Breast epithelium (tissue), 3 donors: ENCODE measurements around the gene HMCES.

ENCODE experiments used
- CTCF ChIP-seq, 3 donors: fragments of 450-650 bp; IDR thresholded peaks; one replicate each; pipeline ENCODE4 v1.5.1; 2016 to 2017; ENCODE audit warnings: antibody characterized with exemption in 3 of 3, mild to moderate bottlenecking in 3 of 3, moderate library complexity in 3 of 3
- POLR2A ChIP-seq: fragments of 450-650 bp; IDR thresholded peaks from one replicate; pipeline ENCODE4 v1.6.1; 2016; ENCODE audit warnings: antibody characterized with exemption, mild to moderate bottlenecking, moderate library complexity

GRCh38 chr3:129234441-129234840, 44.2 kb upstream of the HMCES start:
- TF ChIP-seq CTCF (IDR thresholded peaks at IDR 0.05) (no peak), POLR2A (no peak)
